ENCODE results near the gene ATP7B. TPM values are rescaled to one million over a fixed set of nuclear protein-coding genes. Genes with fewer than 3 reads are reported as not detected.
A peak's percentile ranks its signal among the peaks of the same experiment; 100 is the strongest.
"Not testable (repeated sequence)": the region's sequence is repeated elsewhere in the genome, so short reads cannot be mapped to it uniquely, and the experiment has no call there.

ATP7B gene
- total RNA-seq, 1 experiment from 2014 or later: 6.9 TPM

DNA sequence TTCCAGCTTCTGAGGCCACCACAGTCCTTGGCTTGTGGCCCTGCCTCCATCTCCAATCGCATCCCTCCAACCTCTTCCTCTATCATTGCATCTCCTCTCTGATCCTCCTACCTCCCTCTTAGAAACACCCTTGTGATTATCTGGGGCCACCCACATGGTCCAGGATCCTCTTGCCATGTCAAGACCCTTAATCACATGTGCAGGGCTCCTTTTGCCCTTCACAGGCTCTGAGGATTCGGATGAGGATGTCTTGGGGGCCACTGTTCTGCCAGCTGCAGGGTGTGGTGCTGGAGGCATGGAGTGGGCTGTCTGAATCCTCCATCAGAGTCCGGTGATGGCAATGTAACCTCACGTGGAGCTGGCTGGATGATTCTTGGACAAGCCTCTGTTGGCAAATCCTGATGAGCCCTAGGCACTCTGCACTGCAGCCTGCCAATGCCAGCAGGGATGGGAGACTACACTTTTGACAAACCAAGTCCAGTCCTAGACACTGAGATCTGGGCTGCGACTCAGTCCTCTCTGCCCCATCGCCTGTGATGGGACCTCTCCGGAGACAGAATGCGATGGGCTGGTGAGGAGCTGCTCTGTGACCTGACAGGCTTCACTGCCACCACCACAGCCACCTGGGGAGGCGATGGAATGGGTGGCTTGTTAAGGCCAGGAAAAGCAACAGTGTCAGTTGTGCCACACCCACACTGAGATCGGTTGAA, 88.3 kb downstream of the ATP7B start:
- no peak for DNase-seq (ENCODE audit: low spot score)

DNA sequence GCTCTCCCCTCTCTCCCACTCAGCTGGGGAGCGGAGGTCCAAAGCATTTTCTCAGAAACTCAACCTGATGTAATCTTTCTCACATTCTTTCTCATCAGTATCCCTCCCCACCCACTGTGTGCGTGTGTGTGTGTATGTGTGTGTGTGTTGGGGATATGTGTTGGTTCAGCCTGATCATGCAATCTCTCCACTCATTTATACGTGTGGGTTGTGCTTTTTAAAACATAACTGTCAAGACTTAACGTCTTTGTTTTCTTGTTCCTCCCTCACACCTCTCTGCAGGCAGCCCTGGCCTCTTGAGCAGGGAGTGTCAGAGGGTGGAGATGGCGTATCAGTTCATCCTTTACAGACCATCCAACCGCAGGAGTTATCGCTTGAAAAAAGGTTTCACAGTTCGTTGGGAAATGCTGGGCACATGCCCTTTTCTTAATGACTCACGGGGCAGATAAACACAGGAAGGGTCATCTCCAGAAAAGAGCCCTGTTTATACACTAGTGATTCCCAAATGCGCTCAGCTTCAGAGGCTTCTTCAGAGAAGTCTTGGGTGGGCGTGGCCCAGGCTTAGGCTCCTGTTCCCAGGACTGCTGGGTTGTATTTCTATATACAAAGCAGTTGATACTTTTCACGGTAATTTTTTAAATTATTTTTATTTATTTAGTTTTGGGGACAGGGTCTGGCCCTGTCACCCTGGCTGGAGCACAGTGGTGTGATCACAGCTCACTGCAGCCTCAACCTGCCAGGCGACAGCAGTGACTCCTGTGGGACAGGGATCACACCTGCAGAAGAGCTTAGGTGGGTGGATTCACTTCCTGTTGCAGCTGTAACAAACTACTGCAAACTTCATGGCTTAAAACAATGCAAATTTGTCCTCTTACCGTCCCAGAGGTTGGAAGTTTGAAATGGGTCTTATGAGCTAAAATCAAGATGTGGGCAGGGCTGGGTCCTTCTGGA, 89.2 kb downstream of the ATP7B start:
- no peak for DNase-seq (ENCODE audit: low spot score)

DNA sequence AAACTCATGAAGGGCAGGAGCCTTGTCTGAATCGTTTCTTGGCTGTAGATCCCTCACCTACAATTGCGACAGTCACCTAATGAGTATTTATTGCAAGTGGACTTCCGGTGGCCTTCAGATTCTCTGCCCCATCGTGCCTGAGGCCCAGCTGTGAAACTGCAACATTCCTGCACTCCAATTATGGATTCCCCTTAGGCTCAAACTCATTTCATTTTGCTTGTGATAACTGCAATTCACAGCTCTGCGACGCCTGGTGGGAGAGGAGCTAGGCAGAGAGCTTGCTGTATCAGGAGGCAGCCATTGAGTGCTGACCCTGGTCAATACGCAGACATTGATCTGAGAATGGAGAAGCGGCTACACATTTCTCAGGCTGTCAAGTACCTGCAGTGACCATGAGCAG, 90.5 kb downstream of the ATP7B start:
- DNase-seq (ENCODE audit: low spot score): no peak

DNA sequence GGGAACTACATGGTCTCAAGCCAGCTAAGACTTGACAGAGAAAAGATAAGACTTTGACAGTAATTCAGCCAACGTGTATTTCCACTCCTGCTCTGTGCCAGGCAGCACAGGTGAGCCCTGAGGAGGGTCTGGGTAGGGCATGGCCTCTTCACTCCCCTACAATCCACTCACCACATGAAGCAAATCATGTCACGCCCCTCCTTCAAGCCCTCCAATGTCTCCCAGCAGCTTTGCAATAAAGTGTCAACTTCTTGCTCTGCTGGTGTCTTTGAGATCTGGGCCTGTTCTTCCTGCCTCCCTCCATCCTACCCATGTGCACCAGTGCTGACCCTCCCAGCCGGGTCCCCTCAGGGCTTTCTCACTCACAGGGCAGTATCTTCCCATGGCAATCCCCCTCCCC, 91.0 kb downstream of the ATP7B start:
- DNase-seq (ENCODE audit: low spot score): no peak

DNA sequence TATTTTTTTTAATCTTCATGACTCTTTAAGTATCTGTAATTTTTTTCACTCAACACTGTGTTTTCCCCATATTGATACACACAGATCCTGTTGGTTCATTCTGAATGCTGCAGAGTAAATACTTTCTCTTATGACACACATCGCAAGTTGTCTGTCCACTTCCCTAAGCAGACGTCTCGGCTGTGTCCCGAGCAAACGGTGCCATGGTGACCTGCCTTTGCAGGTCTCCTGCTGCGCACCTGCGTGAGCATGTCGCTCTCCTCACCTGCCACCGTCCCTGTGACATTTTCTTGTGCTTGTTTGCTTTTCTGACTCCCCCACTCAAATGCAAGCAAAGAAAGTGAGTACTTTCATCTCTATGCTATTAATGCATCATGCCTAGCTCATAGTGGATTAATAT, 91.7 kb downstream of the ATP7B start:
- no peak for DNase-seq (ENCODE audit: low spot score)

DNA sequence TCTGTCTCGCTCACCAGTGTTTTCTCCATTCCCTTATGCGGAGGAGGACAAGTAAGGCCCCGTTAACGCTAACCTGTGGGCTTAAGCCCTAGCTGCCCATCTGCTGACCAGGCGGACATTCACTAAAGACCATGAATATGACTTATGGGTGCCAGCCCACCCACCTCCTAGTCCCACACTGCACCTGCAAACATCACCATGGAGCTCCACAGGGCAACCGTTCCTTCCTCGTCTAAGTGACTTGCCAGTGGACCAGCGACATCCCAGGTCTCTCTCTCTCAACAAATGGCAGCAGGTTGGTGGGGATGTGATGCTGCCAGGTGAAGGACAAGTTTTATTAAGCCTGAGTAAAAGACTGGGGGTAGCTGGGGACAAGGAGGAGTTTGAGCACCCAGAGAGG, 94.3 kb downstream of the ATP7B start:
- no peak for DNase-seq (ENCODE audit: low spot score)

DNA sequence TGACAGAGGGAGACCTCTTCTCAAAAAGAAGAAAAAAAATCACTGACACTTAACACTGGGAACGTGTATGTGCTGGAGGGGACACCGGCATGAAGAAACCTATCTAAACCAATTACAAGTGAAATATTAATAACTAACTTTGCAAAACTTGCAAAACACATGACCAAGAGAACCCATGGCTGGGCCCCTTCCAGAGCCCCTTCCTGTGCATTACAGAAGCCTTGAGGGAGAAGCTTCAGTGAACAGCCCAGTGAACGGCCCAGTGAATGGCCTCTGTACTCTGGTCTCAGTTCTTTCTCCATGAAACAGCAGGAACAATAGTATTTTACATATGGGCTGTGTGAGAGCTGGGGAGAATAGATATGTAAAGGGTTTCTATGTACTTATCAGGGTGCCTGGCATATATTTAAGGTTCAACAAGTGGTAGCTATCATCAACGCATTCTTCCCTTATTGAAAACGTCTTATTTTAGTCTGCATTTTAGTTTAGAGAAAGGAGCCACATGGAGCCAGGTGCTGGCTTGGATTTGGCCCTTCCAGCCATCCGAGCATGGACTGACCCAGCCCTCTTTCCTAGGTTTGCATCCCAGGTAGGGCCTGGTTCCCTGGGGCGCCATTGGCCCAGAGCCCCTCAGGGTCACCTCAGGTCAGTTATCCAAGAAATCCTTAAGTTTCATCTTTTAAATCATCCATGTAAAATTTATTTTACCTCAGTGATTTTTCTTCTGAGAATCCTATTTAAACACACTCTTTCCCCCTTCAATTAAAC, 95.0 kb downstream of the ATP7B start:
- no peak for DNase-seq (ENCODE audit: low spot score)

DNA sequence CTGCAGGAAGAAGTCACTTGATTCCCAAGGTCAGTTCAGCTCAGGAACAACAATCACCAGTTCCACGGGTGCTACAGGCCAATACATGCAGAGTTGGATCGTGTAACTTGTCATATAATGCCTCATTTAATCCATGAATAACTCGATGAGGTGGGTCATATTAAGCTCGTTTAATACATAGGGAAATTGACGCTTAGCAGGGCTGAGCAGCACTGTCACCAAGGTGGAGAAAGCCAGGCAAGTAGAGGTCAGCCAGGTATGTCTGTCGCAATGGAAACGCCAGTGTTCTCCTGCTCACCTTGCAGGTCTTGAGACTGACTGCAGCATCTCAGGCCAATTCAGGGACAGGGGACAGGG, 97.1 kb downstream of the ATP7B start:
- DNase-seq (ENCODE audit: low spot score): no peak

DNA sequence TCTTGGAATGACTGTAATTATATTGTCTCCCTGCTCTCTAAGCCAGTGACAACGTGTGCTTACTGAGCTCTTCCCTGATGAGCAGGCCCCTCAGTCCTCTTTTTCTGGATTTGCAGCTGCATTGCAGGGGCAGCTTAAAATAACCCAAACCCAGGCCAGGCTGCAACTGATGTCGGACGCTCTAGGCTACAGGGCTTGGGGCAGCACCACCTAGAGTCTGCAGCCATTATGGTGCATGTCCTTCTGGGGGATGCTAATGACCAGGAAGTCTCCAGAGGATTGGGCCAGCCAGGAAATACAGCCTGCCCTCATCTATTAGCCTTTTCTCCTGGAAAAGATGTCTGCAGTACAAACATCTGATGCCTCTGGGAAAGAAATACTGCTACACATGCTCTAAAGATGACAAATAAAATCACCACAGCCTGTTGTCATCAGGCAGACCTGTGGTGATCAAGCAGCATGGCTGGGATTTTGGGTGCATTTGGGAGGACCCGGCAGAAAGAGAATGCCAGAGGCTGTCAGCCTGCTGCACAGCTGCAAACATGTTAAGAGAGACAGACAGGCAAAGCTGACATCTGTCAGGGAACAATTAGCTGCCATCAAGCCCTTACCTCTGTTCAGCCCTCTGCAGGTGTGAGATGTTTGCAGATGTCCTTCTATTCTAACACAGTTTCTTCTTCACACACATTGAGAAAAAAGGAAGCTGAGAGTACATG, 97.7 kb downstream of the ATP7B start:
- no peak for DNase-seq (ENCODE audit: low spot score)

DNA sequence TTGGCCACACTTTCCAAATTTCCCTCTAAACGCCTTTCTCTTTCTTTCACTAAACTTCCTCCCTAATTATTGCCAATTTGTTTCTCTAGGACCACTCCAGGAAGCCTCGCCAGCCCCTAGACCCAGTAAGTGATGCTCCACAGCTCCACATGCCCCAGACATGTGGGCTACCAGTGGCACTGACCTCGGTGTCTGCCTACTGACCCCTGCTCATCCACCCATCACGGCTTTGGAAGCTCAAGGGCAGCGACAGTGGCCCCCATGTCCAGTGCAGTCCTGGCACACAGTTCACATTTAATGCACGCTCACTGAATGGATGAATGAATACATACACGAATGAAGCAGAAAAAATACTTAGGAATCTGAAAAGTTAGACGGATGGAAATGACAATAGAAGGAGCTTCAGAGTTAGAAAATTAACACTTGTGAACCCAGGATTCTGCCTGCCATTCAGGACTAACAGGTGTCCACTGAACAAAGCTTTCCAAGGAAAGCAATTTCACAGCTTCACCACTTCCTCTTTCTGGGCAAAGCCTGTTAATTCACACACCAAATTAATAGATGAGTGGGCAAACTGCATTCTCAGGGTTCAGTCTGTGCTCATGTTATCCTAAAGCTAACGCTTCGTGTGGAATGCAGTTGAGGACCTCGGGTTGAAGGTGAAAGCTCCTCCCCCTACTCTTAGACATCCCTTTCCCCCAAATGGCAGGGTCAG, 98.6 kb downstream of the ATP7B start:
- DNase-seq (ENCODE audit: low spot score): no peak

DNA sequence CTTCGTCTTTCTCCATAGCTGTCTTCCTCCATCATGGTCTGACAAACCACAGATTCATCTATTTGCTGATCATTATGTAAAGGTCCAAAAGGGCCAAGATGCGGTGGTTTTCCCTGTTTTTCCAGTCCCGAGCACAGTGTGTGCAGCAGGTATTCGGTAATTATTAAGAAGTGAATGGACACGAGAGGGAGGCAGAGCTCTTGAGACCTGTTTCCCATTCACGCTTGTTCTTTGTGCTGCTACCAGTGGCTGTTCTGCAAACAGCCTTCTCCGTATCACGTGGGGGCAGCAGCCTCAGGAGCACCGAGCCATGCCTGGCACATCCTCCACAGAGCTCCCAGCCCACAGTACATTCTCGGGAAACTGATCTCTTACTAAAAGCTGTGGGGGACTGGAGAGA, 99.2 kb downstream of the ATP7B start:
- peak; percentile 69 for DNase-seq (ENCODE audit: low spot score)

DNA sequence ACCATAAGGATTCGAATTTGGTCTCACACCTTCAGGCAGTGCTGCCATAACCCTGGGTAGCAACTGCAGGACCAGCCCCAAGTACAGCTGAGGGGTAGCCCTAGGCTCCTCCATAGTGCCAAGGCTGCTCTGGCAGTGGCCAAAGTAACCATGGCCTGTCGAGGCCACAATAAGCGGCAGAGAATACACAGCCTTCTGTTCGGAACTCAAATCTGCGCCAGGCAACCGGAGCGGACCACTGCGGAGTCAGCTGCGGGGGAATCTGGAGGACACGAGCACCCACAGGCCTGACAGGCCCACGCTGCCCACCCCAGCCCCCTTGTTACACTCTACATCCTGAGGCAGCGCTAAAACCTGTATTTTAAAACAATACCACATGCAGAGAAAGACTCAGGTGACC, 100.7 kb downstream of the ATP7B start:
- no peak for DNase-seq (ENCODE audit: low spot score)

DNA sequence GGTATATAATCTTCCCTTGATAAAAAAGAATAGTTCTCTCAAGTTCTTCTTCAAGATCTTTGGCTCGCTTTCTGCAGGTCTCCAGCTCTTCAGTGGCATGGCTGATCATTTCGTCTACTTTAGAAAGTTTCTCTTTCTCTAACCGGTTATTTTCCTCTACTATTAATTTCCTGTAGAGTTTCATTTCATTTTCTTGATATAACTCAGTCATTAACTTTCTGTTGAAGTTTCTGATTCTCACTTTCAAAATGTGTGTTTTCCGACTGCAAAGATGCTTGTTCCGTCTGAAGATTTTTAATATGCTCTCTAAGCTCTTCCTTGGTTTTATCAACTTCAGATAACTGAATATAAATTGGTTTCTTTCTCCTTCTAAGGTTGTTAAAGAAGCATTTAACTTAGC, 102.0 kb downstream of the ATP7B start:
- not testable (repeated sequence) for DNase-seq (ENCODE audit: low spot score)

DNA sequence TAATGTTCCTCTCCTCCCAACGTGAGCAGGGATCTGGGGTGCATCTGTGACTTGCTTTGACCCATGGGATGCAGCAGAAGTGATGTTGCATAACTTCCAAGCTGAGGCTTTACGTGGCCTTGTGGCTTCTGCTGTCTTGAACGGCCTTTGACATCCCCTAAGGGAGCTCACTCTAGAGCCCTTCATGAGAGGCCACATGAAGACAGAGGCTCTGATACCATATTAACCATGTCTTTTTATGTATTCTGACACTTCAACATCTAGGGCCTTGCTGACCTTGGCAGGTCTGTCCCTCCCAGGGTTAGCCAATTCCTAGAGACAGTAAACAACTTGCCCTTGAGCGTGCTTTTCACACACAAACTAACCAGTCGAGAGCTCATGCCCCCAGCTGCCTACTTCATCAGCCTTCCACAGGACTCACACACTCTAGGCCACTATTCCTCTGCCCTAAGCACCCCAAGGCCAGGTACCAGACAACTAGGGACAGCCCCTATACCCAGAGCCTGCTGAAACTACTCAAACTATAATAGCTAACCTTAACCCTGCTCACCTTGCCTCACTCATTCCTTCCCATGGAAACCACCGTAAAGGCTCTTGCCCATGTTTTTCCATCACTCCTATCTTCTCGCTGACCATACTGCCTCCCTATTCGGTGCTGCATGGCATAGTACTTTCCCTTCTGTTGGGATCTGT, 104.1 kb downstream of the ATP7B start:
- DNase-seq (ENCODE audit: low spot score): no peak

DNA sequence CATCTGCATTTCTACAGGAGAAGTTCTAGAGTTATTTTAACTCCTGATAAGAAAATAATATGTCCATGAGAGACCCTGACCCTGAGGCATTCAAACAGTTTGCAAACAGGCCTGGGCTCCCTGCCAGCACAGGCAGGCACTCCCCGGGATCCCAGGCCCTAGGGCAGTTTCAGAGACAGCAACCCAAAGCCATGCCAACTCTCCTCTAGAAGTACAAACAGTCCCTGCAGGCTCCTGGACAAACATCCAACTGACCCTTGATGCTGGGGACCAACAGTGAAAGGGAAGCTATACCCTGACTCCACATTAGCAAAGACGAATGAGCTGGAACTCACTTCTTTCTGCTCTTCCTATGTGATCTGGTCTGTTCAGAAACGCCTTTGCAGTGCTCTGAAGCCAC, 104.7 kb downstream of the ATP7B start:
- DNase-seq (ENCODE audit: low spot score): no peak

DNA sequence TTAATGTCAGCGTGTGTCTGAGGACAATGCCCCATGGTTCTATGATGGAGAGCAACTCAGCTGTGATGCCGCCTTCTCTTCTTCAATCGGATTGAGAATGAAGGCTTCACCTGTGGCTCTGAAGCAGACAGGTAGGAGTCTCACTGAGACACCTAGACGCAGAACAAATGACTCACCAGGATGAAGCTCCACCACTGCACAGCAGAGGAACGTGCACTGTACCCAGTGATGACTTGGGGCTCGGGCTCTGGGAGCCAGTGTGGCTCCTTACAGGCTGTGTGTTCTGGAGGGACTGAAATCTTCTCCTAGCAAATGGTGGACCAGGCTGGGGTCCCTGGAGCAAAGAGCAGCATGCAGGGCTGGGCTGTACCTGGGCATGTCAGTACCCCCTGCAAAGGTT, 105.5 kb downstream of the ATP7B start:
- DNase-seq (ENCODE audit: low spot score): no peak

DNA sequence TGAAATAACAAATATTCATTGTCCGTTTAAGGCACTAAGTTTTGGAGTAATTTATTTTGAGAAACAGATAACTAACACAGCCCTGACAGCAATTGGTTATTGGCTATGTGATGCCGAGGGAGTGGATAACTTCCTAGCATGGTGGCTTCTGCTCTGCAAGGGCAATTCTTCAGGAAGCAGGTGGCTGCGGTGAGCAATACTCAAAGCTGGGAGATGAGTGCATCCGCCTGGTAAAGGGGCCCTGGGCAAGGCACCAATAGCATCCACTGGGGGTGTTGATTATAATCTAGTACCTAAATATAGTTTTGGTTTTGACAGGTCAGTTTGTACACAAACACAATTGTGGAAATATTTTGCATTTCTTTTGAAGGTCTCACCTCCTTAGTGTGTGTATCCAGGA, 108.5 kb downstream of the ATP7B start:
- DNase-seq (ENCODE audit: low spot score): no peak

DNA sequence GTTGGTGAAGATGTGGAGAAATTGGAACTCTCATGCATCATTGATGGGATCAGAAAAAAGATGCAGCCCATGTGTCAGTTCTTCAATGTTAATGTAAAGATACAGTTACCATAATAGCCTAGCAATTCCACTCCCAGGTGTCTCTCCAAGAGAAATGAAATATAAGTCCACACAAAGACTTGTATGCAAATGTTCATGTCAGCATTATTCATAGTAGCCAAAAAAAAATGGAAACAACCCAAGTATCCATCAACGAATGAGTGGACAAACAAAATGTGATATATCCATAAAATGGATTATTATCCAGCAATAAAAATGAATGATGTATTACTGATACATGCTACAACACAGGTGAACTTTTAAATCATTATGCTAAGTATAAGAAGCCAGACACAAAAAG, 110.8 kb downstream of the ATP7B start:
- DNase-seq (ENCODE audit: low spot score): no peak

DNA sequence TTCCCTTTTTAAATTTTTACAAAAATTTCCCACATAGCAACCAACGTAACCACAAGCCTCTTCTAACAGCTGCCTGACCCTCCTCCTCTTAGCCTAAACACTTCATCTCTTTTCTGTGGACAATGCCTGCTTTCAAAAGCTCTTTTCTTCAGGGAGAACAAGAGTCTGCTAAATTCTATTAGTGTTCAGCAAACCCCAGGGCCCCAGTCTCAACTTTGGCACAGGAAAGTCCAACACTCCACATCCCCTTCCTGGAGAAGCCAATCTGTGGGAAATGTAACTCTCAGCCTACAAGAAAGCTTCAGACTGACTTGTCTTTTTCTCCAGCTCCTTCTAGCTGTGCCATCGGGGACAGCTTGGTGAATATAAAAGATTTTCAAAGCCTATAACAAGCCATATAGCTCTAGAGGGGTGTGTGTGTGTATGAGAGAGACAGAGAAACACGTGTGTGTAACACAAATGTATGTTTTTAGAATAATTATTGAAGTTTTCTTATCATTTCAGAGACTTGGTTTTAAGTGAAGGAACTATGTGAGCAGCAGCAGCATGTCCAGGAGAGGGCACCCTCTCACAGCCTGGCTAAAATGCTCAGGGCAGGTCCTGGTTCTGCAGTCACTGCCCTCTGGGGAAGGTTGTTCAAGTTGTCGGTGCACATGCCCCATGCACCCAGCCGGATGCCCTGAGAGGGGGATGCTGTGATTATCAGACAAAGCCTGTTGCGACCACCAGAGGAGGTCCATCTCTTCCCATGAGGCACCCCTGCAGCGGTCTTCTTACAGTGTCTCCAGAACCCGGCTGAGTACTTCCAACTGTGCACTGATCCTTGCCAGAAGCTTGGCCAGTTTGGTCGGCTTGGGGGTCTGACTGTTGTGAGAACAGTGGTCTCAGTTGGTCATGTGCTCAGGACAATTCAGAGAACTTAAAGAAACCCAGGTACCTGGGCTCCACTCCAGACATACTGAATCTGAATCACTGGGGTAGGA, 115.1 kb downstream of the ATP7B start:
- peak; percentile 80 for DNase-seq (ENCODE audit: low spot score)

Data from HT-29 (cell line).